ENCODE measurements around the gene RABAC1.

Gene RABAC1

GRCh38 chr19:41999071-41999877 lies 40.2 kb upstream of the RABAC1 start:
- DNase-seq (ENCODE audit: low read depth), result no peak
- TF ChIP-seq CTCF (IDR thresholded peaks at IDR 0.05; ENCODE audit: control insufficient read depth, insufficient read depth, low read depth, low read length, missing control alignments), result no peak
- H3K4me3 ChIP-seq (ENCODE audit: control insufficient read depth, low read depth, low read length), result no peak overlapping the region

GRCh38 chr19:41998246-41999020 lies 39.3 kb upstream of the RABAC1 start:
- no peak overlapping the region for H3K4me3 ChIP-seq (ENCODE audit: control insufficient read depth, low read depth, low read length)
- DNase-seq (ENCODE audit: low read depth), result no peak
- TF ChIP-seq CTCF (IDR thresholded peaks at IDR 0.05; ENCODE audit: control insufficient read depth, insufficient read depth, low read depth, low read length, missing control alignments), result peak; percentile 85

DNA sequence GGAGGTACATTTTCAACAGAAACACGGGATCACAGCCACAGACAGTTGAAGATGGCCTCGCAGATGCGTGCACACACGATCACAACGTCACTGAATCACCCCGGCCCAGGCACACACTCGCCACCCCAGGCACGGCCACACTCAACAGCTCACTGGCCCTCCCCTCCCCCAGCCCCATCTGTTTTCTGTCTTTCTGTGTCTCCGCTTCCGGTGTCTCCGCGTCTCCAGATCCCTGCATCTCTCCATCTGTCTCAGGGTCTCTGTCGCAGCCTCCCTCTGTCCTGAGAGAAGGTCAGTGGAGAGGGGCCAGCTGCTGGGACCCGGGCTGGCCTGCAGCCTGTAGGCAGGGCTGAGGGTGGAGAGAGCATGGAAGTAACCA lies 38.7 kb upstream of the RABAC1 start:
- no peak overlapping the region for H3K4me3 ChIP-seq (ENCODE audit: control insufficient read depth, low read depth, low read length)
- no peak for TF ChIP-seq CTCF (IDR thresholded peaks at IDR 0.05; ENCODE audit: control insufficient read depth, insufficient read depth, low read depth, low read length, missing control alignments)
- no peak for DNase-seq (ENCODE audit: low read depth)

- no peak for DNase-seq (ENCODE audit: low read depth)
- TF ChIP-seq CTCF (IDR thresholded peaks at IDR 0.05; ENCODE audit: control insufficient read depth, insufficient read depth, low read depth, low read length, missing control alignments), result no peak
- no peak overlapping the region for H3K4me3 ChIP-seq (ENCODE audit: control insufficient read depth, low read depth, low read length)
Measured at GRCh38 chr19:41997121-41997850, 38.2 kb upstream of the RABAC1 start.

DNA sequence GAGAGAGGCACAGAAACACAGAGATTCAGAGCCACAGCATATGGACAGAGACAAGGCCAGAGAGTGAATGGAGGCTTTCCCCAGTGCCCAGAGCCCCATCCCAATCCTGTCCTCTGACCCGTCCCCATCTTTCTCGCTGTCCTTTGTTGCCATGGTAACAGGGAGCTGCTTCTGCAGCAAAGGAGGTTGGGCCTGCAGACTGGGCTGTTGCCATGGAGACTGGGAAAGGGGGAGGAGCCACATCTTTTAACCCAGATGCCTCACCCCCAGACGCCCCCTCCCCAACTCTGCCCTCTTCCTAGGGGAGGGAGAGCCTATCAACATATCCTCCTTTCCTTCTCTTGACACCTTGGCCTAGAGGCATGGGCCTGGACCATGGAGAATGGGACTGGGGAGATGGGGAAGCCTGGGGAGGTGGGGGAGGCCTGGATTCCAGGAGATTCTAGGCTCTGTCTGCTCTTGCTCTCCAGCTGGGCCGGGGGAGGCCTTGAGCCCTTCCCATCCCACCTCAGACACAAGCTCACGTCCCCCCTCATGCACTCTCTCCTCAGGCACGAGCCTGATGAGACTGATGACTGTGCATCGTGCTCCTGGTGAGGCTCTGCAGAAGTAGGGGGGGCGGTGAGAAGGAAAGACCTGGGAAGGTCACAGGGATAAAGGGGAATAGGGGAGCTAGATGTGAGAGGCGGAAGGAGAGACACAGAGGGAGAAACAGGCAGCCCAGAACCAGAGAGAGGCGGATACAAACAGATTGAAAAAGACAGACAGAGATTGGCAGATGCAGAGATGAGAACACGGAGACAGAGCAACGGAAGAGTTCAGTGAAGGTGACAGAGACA lies 37.1 kb upstream of the RABAC1 start:
- TF ChIP-seq CTCF (IDR thresholded peaks at IDR 0.05; ENCODE audit: control insufficient read depth, insufficient read depth, low read depth, low read length, missing control alignments), result no peak
- no peak overlapping the region for H3K4me3 ChIP-seq (ENCODE audit: control insufficient read depth, low read depth, low read length)
- DNase-seq (ENCODE audit: low read depth), result no peak
